H1 (cell line): Measurements from ENCODE around the gene SKP1. TPM values are rescaled to one million over a fixed set of nuclear protein-coding genes. Genes with fewer than 3 reads are reported as not detected.

ENCODE experiments used
- CTCF ChIA-PET: fragments of 300-600 bp; sonication (Branson Sonifier 250); formaldehyde crosslinking; loops from one replicate; lab custom pipeline; 2021; ENCODE audit not compliant: partially characterized antibody; lab: Charles Lee
- POLR2A ChIA-PET: fragments of 300-600 bp; sonication (Branson Sonifier 250); formaldehyde crosslinking; loops from one replicate; lab custom pipeline; 2021; ENCODE audit warnings: inconsistent platforms; ENCODE audit not compliant: partially characterized antibody; lab: Charles Lee
- DNase-seq, 2 experiments: peaks; one replicate each; pipeline versions ENCODE4 v3.0.0 to v3.0.0-alpha.2; 2010 to 2022; ENCODE audit warnings: low spot score in 2 of 2, low read depth in 1 of 2, mixed read lengths in 1 of 2
- FAIRE-seq: peaks from 2 replicates; lab custom pipeline; 2011; peaks lifted over from hg19 to GRCh38; lab: Jason Lieb, UNC
- H2AFZ ChIP-seq: 2 replicates; pipeline ENCODE4 v1.8.1; 2012; ENCODE audit warnings: low read length, inconsistent platforms
- H2AK5ac ChIP-seq: 2 replicates; pipeline ENCODE4 v1.6.1; 2013; ENCODE audit warnings: low read depth, low read length
- H2BK120ac ChIP-seq: replicated peaks from 2 replicates; pipeline ENCODE3; 2013; ENCODE audit warnings: low read depth, low read length, inconsistent platforms
- H2BK12ac ChIP-seq: 2 replicates; pipeline ENCODE4 v1.6.1; 2013; ENCODE audit warnings: low read depth, low read length
- H2BK15ac ChIP-seq: 2 replicates; pipeline ENCODE4 v1.6.1; 2013; ENCODE audit warnings: low read length
- H2BK20ac ChIP-seq: 2 replicates; pipeline ENCODE4 v1.6.1; 2013; ENCODE audit warnings: low read length
- H2BK5ac ChIP-seq: 2 replicates; pipeline ENCODE4 v1.6.1; 2013; ENCODE audit warnings: low read depth, low read length
- H3K14ac ChIP-seq: 2 replicates; pipeline ENCODE4 v1.6.1; 2013; ENCODE audit warnings: inconsistent platforms; ENCODE audit not compliant: insufficient read length
- H3K18ac ChIP-seq: 2 replicates; pipeline ENCODE4 v1.6.1; 2013; ENCODE audit warnings: low read length; ENCODE audit errors: extremely low read depth
- H3K23ac ChIP-seq: 2 replicates; pipeline ENCODE4 v1.6.1; 2013; ENCODE audit warnings: inconsistent platforms; ENCODE audit not compliant: insufficient read length
- H3K23me2 ChIP-seq: 2 replicates; pipeline ENCODE4 v1.6.1; 2013; ENCODE audit warnings: low read depth, low read length
- H3K27ac ChIP-seq: 2 replicates; pipeline ENCODE4 v1.6.1; 2011; ENCODE audit warnings: low read depth, low read length, inconsistent platforms
- H3K27me3 ChIP-seq, 4 experiments: replicated peaks in 1 of 4; 1 replicate in 1 of 4; 2 replicates in 3 of 4; pipeline versions ENCODE4 v1.6.1 to v1.8.1; 2011 to 2013; ENCODE audit warnings: low read length in 3 of 4, mild to moderate bottlenecking in 3 of 4, inconsistent platforms in 2 of 4, mixed read lengths in 2 of 4, moderate library complexity in 1 of 4; ENCODE audit not compliant: control insufficient read depth in 3 of 4, insufficient read depth in 3 of 4; ENCODE audit errors: extremely low read depth in 1 of 4
- H3K36me3 ChIP-seq, 4 experiments: 2 replicates each; pipeline versions ENCODE4 v1.6.1 to v1.8.1; 2011 to 2013; ENCODE audit warnings: mild to moderate bottlenecking in 4 of 4, low read length in 3 of 4, moderate library complexity in 2 of 4, control low read depth in 1 of 4, inconsistent platforms in 1 of 4; ENCODE audit not compliant: insufficient read depth in 4 of 4, control insufficient read depth in 2 of 4
- H3K4ac ChIP-seq: replicated peaks from 2 replicates; pipeline ENCODE3; 2013; ENCODE audit warnings: low read length, low read depth, mixed read lengths, inconsistent platforms; ENCODE audit not compliant: insufficient read length
- H3K4me1 ChIP-seq, 4 experiments: replicated peaks in 1 of 4; 1 replicate in 1 of 4; 2 replicates in 3 of 4; pipeline versions ENCODE4 v1.6.1 to v1.8.1; 2011 to 2013; ENCODE audit warnings: low read length in 3 of 4, inconsistent platforms in 2 of 4, mixed read lengths in 1 of 4; ENCODE audit not compliant: insufficient read depth in 4 of 4, control insufficient read depth in 3 of 4
- H3K4me2 ChIP-seq, 2 experiments: 2 replicates each; pipeline versions ENCODE4 v1.6.1 to v1.8.1; 2011 to 2013; ENCODE audit warnings: low read depth in 2 of 2, low read length in 2 of 2, control low read depth in 1 of 2, inconsistent platforms in 1 of 2, mild to moderate bottlenecking in 1 of 2; ENCODE audit not compliant: insufficient read depth in 1 of 2
- H3K4me3 ChIP-seq, 4 experiments: fragments of 200-600, 300-600 bp in 1 of 4; sonication (generic), shearing (Covaris generic), sonication (Bioruptor Twin) in 1 of 4; 2 replicates each; pipeline versions ENCODE4 v1.5.1 to v1.8.1; 2011 to 2016; ENCODE audit warnings: low read length in 4 of 4, low read depth in 3 of 4, control low read depth in 2 of 4, inconsistent platforms in 2 of 4, mild to moderate bottlenecking in 2 of 4, mixed read lengths in 1 of 4, moderate library complexity in 1 of 4; ENCODE audit not compliant: insufficient read depth in 2 of 4; ENCODE audit errors: extremely low read depth in 1 of 4
- H3K56ac ChIP-seq: replicated peaks from 2 replicates; pipeline ENCODE3; 2013; ENCODE audit warnings: low read depth, mild to moderate bottlenecking, mixed read lengths, low read length, inconsistent platforms; ENCODE audit not compliant: insufficient read length
- H3K79me1 ChIP-seq: 2 replicates; pipeline ENCODE4 v1.6.1; 2013; ENCODE audit warnings: low read depth, low read length, control low read depth
- H3K79me2 ChIP-seq, 2 experiments: 2 replicates each; pipeline versions ENCODE4 v1.6.1 to v1.8.1; 2012 to 2013; ENCODE audit warnings: low read length in 2 of 2, mild to moderate bottlenecking in 2 of 2, inconsistent platforms in 1 of 2; ENCODE audit not compliant: insufficient read depth in 2 of 2, control insufficient read depth in 1 of 2
- H3K9ac ChIP-seq, 4 experiments: replicated peaks in 1 of 4; 1 replicate in 1 of 4; 2 replicates in 3 of 4; pipeline versions ENCODE4 v1.6.1 to v1.8.1; 2011 to 2013; ENCODE audit warnings: low read depth in 3 of 4, low read length in 3 of 4, control low read depth in 2 of 4, mild to moderate bottlenecking in 2 of 4, moderate library complexity in 2 of 4, inconsistent platforms in 1 of 4; ENCODE audit errors: extremely low read depth in 1 of 4
- H3K9me3 ChIP-seq, 2 experiments: 2 replicates each; pipeline versions ENCODE4 v1.6.1 to v1.8.1; 2012 to 2013; ENCODE audit warnings: mild to moderate bottlenecking in 2 of 2, moderate library complexity in 2 of 2, control low read depth in 1 of 2, inconsistent platforms in 1 of 2, low read depth in 1 of 2, low read length in 1 of 2, mixed read lengths in 1 of 2; ENCODE audit not compliant: insufficient read depth in 2 of 2
- H4K20me1 ChIP-seq, 2 experiments: replicated peaks in 1 of 2; 2 replicates each; pipeline versions ENCODE3 to v1.8.1; 2011 to 2013; ENCODE audit warnings: inconsistent platforms in 2 of 2, low read length in 2 of 2, mild to moderate bottlenecking in 1 of 2; ENCODE audit not compliant: insufficient read depth in 2 of 2, control insufficient read depth in 1 of 2
- H4K5ac ChIP-seq: 2 replicates; pipeline ENCODE4 v1.6.1; 2013; ENCODE audit warnings: low read length, low read depth, mixed read lengths, inconsistent platforms; ENCODE audit not compliant: insufficient read length
- H4K8ac ChIP-seq: 2 replicates; pipeline ENCODE4 v1.8.0; 2013; ENCODE audit warnings: mild to moderate bottlenecking, moderate library complexity, low read length, inconsistent platforms; ENCODE audit not compliant: insufficient read depth; ENCODE audit errors: extremely low read depth
- H4K91ac ChIP-seq: replicated peaks from 2 replicates; pipeline ENCODE3; 2013; ENCODE audit warnings: low read length, mixed read lengths, inconsistent platforms; ENCODE audit not compliant: insufficient read length
- ASH2L ChIP-seq: fragments of 200-600, 300-600 bp; sonication (generic); IDR thresholded peaks from one replicate; pipeline ENCODE4 v1.7.1; 2017; ENCODE audit warnings: low read length
- CBX8 ChIP-seq: fragments of 300-800, 300-1000 bp; sonication (generic); IDR thresholded peaks from 2 replicates; pipeline ENCODE4 v1.7.1; 2016; ENCODE audit warnings: low read depth, low read length, borderline replicate concordance
- CHD1 ChIP-seq: IDR thresholded peaks from 2 replicates; pipeline ENCODE4 v1.6.1; 2012; ENCODE audit warnings: low read depth, low read length, improper control_type of control experiment
- EP300 ChIP-seq, 2 experiments: IDR thresholded peaks; 1 replicate in 1 of 2; 2 replicates in 1 of 2; pipeline ENCODE4 v1.6.1; 2011 to 2012; ENCODE audit warnings: low read depth in 2 of 2, low read length in 2 of 2, mild to moderate bottlenecking in 2 of 2, borderline replicate concordance in 1 of 2, inconsistent platforms in 1 of 2, moderate library complexity in 1 of 2
- JUND ChIP-seq: IDR thresholded peaks from 2 replicates; pipeline ENCODE4 v1.6.1; 2011; ENCODE audit warnings: mild to moderate bottlenecking, improper control_type of control experiment, low read length
- KDM1A ChIP-seq: fragments of 200-600, 300-600 bp; sonication (generic); IDR thresholded peaks from 2 replicates; pipeline ENCODE4 v1.7.1; 2016; ENCODE audit warnings: mild to moderate bottlenecking, low read length, borderline replicate concordance
- KDM4A ChIP-seq: IDR thresholded peaks from one replicate; pipeline ENCODE4 v1.7.1; 2012; ENCODE audit warnings: low read depth, mild to moderate bottlenecking, moderate library complexity, low read length, inconsistent platforms; ENCODE audit not compliant: severe bottlenecking
- SIRT6 ChIP-seq: IDR thresholded peaks from one replicate; pipeline ENCODE4 v1.7.1; 2012; ENCODE audit warnings: low read length, inconsistent platforms
- SP1 ChIP-seq: IDR thresholded peaks from 2 replicates; pipeline ENCODE4 v1.6.1; 2011; ENCODE audit warnings: low read depth, low read length
- SUZ12 ChIP-seq: fragments of 200-600 bp; sonication (generic); IDR thresholded peaks from 2 replicates; pipeline ENCODE4 v1.6.1; 2012; ENCODE audit warnings: mild to moderate bottlenecking, inconsistent platforms, low read length, moderate library complexity, mixed read lengths
- TEAD4 ChIP-seq: IDR thresholded peaks from 2 replicates; pipeline ENCODE4 v1.6.1; 2012; ENCODE audit warnings: low read depth, low read length, inconsistent platforms, mixed read lengths
- WGBS, 2 experiments: shearing (Covaris generic) in 1 of 2; methylation state at CpG; one replicate each; pipeline versions ENCODE4 v1.1.6 to v1.1.7; 2013 to 2015; ENCODE audit warnings: low lambda C conversion rate in 2 of 2, mixed read lengths in 2 of 2, inconsistent platforms in 1 of 2, low coverage in 1 of 2, missing lambda C conversion rate in 1 of 2; ENCODE audit not compliant: insufficient replicate concordance in 2 of 2, insufficient coverage in 1 of 2, insufficient read length in 1 of 2; ENCODE audit errors: extremely low coverage in 1 of 2, missing lambda C conversion rate in 1 of 2; 5-methylcytosine and 5-hydroxymethylcytosine counted together
- polyA plus RNA-seq, 7 experiments: library from polyadenylated mRNA; depleted of rRNA in 3 of 7; stranded (reverse) in 5 of 7; unstranded in 2 of 7; fragments of >200 nt in 5 of 7; fragments of 200-250 nt in 2 of 7; gene quantifications; 1 replicate in 5 of 7; 2 replicates in 1 of 7; 4 replicates in 1 of 7; pipeline versions ENCODE4 v1.2.1 to v1.2.3, GENCODE V29; 2011 to 2013; ENCODE audit warnings: missing spikeins in 2 of 7, mixed read lengths in 2 of 7
- total RNA-seq: library from RNA; stranded (reverse); fragmentation: NEBNext Ultra II Directional; extraction: Animal tissue kit (Norgen Biotek cat#: 25700); gene quantifications from 2 replicates; pipeline ENCODE4 v1.2.1, GENCODE V29; 2021
- TF ChIP-seq, protein P1 (sequence below): IDR thresholded peaks from 2 replicates; pipeline ENCODE4 v1.6.1; 2011; ENCODE audit warnings: low read length, improper control_type of control experiment

SKP1 gene
- total and polyA plus RNA-seq, 2 of the 8 experiments (the other 6 are each of a cell fraction or from before 2014, with no cell fraction given): 163 to 332 TPM

DNA sequence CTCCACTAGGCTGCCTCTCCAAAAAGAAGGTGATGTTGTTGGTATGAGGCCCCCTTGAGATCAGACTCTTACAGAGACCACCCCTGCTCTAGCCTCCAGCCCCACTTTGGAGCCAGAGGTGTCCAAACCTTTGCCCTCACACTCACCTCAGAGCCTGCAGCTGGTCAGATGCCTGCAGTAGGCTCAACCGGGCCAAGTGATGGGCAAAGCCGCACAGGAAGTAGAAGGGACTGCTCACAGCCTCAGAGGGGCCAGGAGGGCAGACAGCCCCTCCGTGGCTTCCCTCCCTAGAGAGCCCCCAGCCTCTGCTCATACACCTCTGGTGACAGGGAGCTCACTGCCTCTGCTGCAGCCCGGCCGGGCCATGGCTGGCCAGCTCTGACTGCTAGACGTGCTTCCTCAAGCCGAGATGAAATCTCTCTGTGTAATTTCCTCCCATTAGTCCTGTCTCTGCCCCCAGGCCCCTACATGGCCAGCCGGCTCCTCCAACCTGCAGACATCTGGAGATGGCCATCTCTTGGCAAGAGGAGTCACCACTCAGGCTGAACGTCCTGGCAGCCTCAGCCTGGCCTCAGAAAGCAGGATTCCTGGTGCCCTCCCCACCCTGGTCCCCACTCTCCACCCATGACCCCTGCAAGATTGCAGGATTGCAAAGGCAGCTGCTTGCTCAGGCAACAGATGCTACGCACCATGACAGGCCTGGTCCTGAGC, 69.6 kb downstream of the SKP1 start:
- FAIRE-seq: no peak
- Histone ChIP-seq H3K4me1 (peaks cover 0 to 3% (median under 1%) of the 10 kb centered on the region in 4 experiments; a peak in 3 of 7 replicates), H2BK120ac (no peak overlapping the region), H3K4me2 (no peak overlapping the region), H3K4ac (no peak overlapping the region), H4K91ac (peak overlapping the region; percentile 32), H3K4me3 (no peak overlapping the region), H3K9ac (no peak overlapping the region), H3K79me1 (no peaks in the 10 kb centered on the region), H2BK20ac (no peak overlapping the region), H2BK15ac (0 out of 2 replicates have a peak overlapping the region, but pooled peaks have one; percentile 72), H3K23me2 (no peaks in the 10 kb centered on the region), H4K8ac (no peak overlapping the region; the same call in 1 of the 2 replicates), H3K27me3 (peaks cover 4 to 22% (median 15%) of the 10 kb centered on the region in 4 experiments), H3K9me3 (no peaks in the 10 kb centered on the region), H4K20me1 (no peaks in the 10 kb centered on the region), H3K18ac (no peak overlapping the region), H2BK5ac (no peak overlapping the region), H2AK5ac (no peak overlapping the region), H2BK12ac (no peak overlapping the region), H4K5ac (no peak overlapping the region), H3K36me3 (no peaks in the 10 kb centered on the region), H3K27ac (no peak overlapping the region), H2AFZ (no peak overlapping the region), H3K56ac (no peak overlapping the region), H3K23ac (no peak overlapping the region), H3K79me2 (no peaks in the 10 kb centered on the region), H3K14ac (no peak overlapping the region)
- POLR2A ChIA-PET: interaction anchor here (1.1 kb wide), 1 partner anchor 73 kb away, joined by 4 read pairs; no protein-coding TSS in a partner anchor
- CTCF ChIA-PET: interaction anchor here (0.8 to 2.8 kb wide), 3 partner anchors 14 to 30 kb away, joined by 3 to 10 read pairs (median 3); no protein-coding TSS in a partner anchor
- no peak for DNase-seq
- WGBS, 2 experiments: 90% methylated on average over 10 of the region's 10 CpGs; no CpG with 5 or more reads in 1 of the 2 experiments
- TF ChIP-seq JUND (no peak), CHD1 (no peak), EP300 (IDR thresholded peaks at IDR 0.05; ENCODE audit: borderline replicate concordance in 1 of 2, low read depth in 2 of 2, low read length in 2 of 2) (no peak), KDM4A (no peak), SP1 (no peak), SUZ12 (no peak), ASH2L (no peak), SIRT6 (no peak), CBX8 (no peak), TEAD4 (no peak), KDM1A (no peak)
- TF ChIP-seq, protein P1, sequence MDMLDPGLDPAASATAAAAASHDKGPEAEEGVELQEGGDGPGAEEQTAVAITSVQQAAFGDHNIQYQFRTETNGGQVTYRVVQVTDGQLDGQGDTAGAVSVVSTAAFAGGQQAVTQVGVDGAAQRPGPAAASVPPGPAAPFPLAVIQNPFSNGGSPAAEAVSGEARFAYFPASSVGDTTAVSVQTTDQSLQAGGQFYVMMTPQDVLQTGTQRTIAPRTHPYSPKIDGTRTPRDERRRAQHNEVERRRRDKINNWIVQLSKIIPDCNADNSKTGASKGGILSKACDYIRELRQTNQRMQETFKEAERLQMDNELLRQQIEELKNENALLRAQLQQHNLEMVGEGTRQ: no peak
